Natural killer cell treated with Interleukin-12 subunit alpha and Interleukin-12 subunit beta and Interleukin-15 and Interleukin-18, amount 100 ng/mL, for 72 hours (primary cell): ENCODE measurements around the gene SKP1. TPM values are rescaled to one million over a fixed set of nuclear protein-coding genes. Genes with fewer than 3 reads are reported as not detected.

ENCODE experiments used
- ATAC-seq, 2 donors: fragments of 150-1000 bp; cut with Tn5 transposase in 1 of 2; sonication (Bioruptor Pico), chemical (Tn5 transposase) in 1 of 2; 2 replicates each; pipeline ENCODE4 v1.10.0; 2021
- DNase-seq: peaks from one replicate; pipeline ENCODE4 v3.0.0; 2022; ENCODE audit warnings: low spot score
- H3K27ac Mint-ChIP-seq, 2 donors: 1 replicate in 1 of 2; 2 replicates in 1 of 2; pipeline ENCODE4 v1.8.0; 2022; ENCODE audit warnings: mixed read lengths in 2 of 2, mild to moderate bottlenecking in 1 of 2, moderate library complexity in 1 of 2
- H3K27me3 Mint-ChIP-seq, 2 donors: 1 replicate in 1 of 2; 2 replicates in 1 of 2; pipeline ENCODE4 v1.8.0; 2022; ENCODE audit warnings: mixed read lengths in 2 of 2
- H3K36me3 Mint-ChIP-seq: one replicate; pipeline ENCODE4 v1.8.0; 2022; ENCODE audit warnings: mixed read lengths
- H3K4me1 Mint-ChIP-seq, 2 donors: 1 replicate in 1 of 2; 2 replicates in 1 of 2; pipeline ENCODE4 v1.8.0; 2022; ENCODE audit warnings: low read depth in 2 of 2, mixed read lengths in 2 of 2, mild to moderate bottlenecking in 1 of 2
- H3K4me3 Mint-ChIP-seq: one replicate; pipeline ENCODE4 v1.8.0; 2022; ENCODE audit warnings: mixed read lengths
- H3K9me3 Mint-ChIP-seq: 2 replicates; pipeline ENCODE4 v1.8.0; 2022; ENCODE audit warnings: mixed read lengths
- total RNA-seq, 2 donors: library from RNA; stranded (reverse); gene quantifications; one replicate each; pipeline ENCODE4 v1.2.3, GENCODE V29; 2022

Gene SKP1
- total RNA-seq, 2 donors from 2014 or later = 162 to 210 TPM

- no peaks in the 10 kb centered on the region for H3K9me3 Mint-ChIP-seq
- no peaks in the 10 kb centered on the region for H3K27me3 Mint-ChIP-seq
- no peaks in the 10 kb centered on the region for H3K36me3 Mint-ChIP-seq
- ATAC-seq = no peak
- no peak overlapping the region for H3K27ac Mint-ChIP-seq
- H3K4me3 Mint-ChIP-seq = no peak overlapping the region
- peaks cover 22 to 41% of the 10 kb centered on the region in 2 donors for H3K4me1 Mint-ChIP-seq
- no peak for DNase-seq
Measured at GRCh38 chr5:134124289-134125038, 52.3 kb downstream of the SKP1 start.

GRCh38 chr5:134123360-134123759 lies 53.4 kb downstream of the SKP1 start:
- no peaks in the 10 kb centered on the region for H3K9me3 Mint-ChIP-seq
- no peaks in the 10 kb centered on the region for H3K36me3 Mint-ChIP-seq
- no peak overlapping the region for H3K4me3 Mint-ChIP-seq
- no peak overlapping the region for H3K27ac Mint-ChIP-seq
- no peaks in the 10 kb centered on the region for H3K27me3 Mint-ChIP-seq
- no peak for ATAC-seq
- no peak for DNase-seq
- H3K4me1 Mint-ChIP-seq = peaks cover 16 to 43% of the 10 kb centered on the region in 2 donors

GRCh38 chr5:134122530-134122929 lies 54.2 kb downstream of the SKP1 start:
- no peaks in the 10 kb centered on the region for H3K27me3 Mint-ChIP-seq
- H3K9me3 Mint-ChIP-seq = no peaks in the 10 kb centered on the region
- no peaks in the 10 kb centered on the region for H3K36me3 Mint-ChIP-seq
- no peak for DNase-seq
- no peak overlapping the region for H3K27ac Mint-ChIP-seq
- H3K4me1 Mint-ChIP-seq = peaks cover 16 to 46% of the 10 kb centered on the region in 2 donors
- no peak overlapping the region for H3K4me3 Mint-ChIP-seq
- ATAC-seq = peak in 1 of 2 donors; percentile 37

- ATAC-seq (no peak), DNase-seq (no peak)
- H3K27ac Mint-ChIP-seq = no peak overlapping the region
- H3K4me1 Mint-ChIP-seq = peaks cover 16 to 43% of the 10 kb centered on the region in 2 donors
- no peaks in the 10 kb centered on the region for H3K36me3 Mint-ChIP-seq
- peaks cover 0 to 3% of the 10 kb centered on the region in 2 donors for H3K27me3 Mint-ChIP-seq
- no peaks in the 10 kb centered on the region for H3K9me3 Mint-ChIP-seq
- no peak overlapping the region for H3K4me3 Mint-ChIP-seq
Measured at GRCh38 chr5:134120386-134121138, 56.2 kb downstream of the SKP1 start.

- peaks cover 16 to 39% of the 10 kb centered on the region in 2 donors for H3K4me1 Mint-ChIP-seq
- peaks cover 0 to 3% of the 10 kb centered on the region in 2 donors for H3K27me3 Mint-ChIP-seq
- DNase-seq (no peak), ATAC-seq (no peak)
- H3K36me3 Mint-ChIP-seq = no peaks in the 10 kb centered on the region
- H3K4me3 Mint-ChIP-seq = no peak overlapping the region
- no peaks in the 10 kb centered on the region for H3K9me3 Mint-ChIP-seq
- H3K27ac Mint-ChIP-seq = no peak overlapping the region
Measured at GRCh38 chr5:134119720-134120119, 57.0 kb downstream of the SKP1 start.

- H3K36me3 Mint-ChIP-seq = no peaks in the 10 kb centered on the region
- ATAC-seq (no peak), DNase-seq (no peak)
- no peak overlapping the region for H3K4me3 Mint-ChIP-seq
- H3K27me3 Mint-ChIP-seq = peaks cover 0 to 3% of the 10 kb centered on the region in 2 donors
- H3K9me3 Mint-ChIP-seq = no peaks in the 10 kb centered on the region
- H3K27ac Mint-ChIP-seq = no peak overlapping the region
- peaks cover 18 to 43% of the 10 kb centered on the region in 2 donors for H3K4me1 Mint-ChIP-seq
Measured at GRCh38 chr5:134118212-134118835, 58.4 kb downstream of the SKP1 start.

- Mint-ChIP-seq H3K9me3 (no peaks in the 10 kb centered on the region), H3K36me3 (no peaks in the 10 kb centered on the region), H3K27me3 (peaks cover 0 to 6% of the 10 kb centered on the region in 2 donors), H3K27ac (no peak overlapping the region), H3K4me3 (peak overlapping the region; percentile 40), H3K4me1 (peaks cover 17 to 41% of the 10 kb centered on the region in 2 donors)
- DNase-seq (no peak), ATAC-seq (no peak)
Measured at GRCh38 chr5:134116789-134117761, 59.7 kb downstream of the SKP1 start.

GRCh38 chr5:134116286-134116685 lies 60.5 kb downstream of the SKP1 start:
- no peak for ATAC-seq
- Mint-ChIP-seq H3K4me3 (peak overlapping the region; percentile 60), H3K36me3 (no peaks in the 10 kb centered on the region), H3K9me3 (no peaks in the 10 kb centered on the region), H3K27me3 (peaks cover 0 to 12% of the 10 kb centered on the region in 2 donors), H3K27ac (no peak overlapping the region), H3K4me1 (peaks cover 18 to 45% of the 10 kb centered on the region in 2 donors)
- DNase-seq = no peak

- DNase-seq (no peak), ATAC-seq (no peak)
- no peaks in the 10 kb centered on the region for H3K36me3 Mint-ChIP-seq
- no peak overlapping the region for H3K27ac Mint-ChIP-seq
- no peaks in the 10 kb centered on the region for H3K9me3 Mint-ChIP-seq
- peak overlapping the region; percentile 60 for H3K4me3 Mint-ChIP-seq
- H3K27me3 Mint-ChIP-seq = peaks cover 0 to 12% of the 10 kb centered on the region in 2 donors
- H3K4me1 Mint-ChIP-seq = peaks cover 18 to 47% of the 10 kb centered on the region in 2 donors
Measured at GRCh38 chr5:134115806-134116175, 61.0 kb downstream of the SKP1 start.

GRCh38 chr5:134114886-134115805 lies 61.6 kb downstream of the SKP1 start:
- Mint-ChIP-seq H3K4me1 (peaks cover 18 to 47% of the 10 kb centered on the region in 2 donors), H3K27ac (no peak overlapping the region), H3K4me3 (peak overlapping the region; percentile 60), H3K36me3 (no peaks in the 10 kb centered on the region), H3K9me3 (no peaks in the 10 kb centered on the region), H3K27me3 (peaks cover 0 to 12% of the 10 kb centered on the region in 2 donors)
- no peak for DNase-seq
- ATAC-seq = no peak

GRCh38 chr5:134113902-134114875 lies 62.6 kb downstream of the SKP1 start, which contains the start of gene TCF7:
Gene TCF7, plus strand, starts transcription at chr5:134114681. Its CDS starts 226 bp downstream, at chr5:134114907.
- ATAC-seq (peak; percentile 84 to 90), DNase-seq (peak; percentile 72)
- H3K4me3 Mint-ChIP-seq = peak within 1 kb of the TSS; percentile 82
- peaks cover 18 to 41% of the 10 kb centered on the region in 2 donors for H3K4me1 Mint-ChIP-seq
- no peaks in the 10 kb centered on the region for H3K9me3 Mint-ChIP-seq
- peaks cover 0 to 12% of the 10 kb centered on the region in 2 donors for H3K27me3 Mint-ChIP-seq
- no peaks in the 10 kb centered on the region for H3K36me3 Mint-ChIP-seq
- H3K27ac Mint-ChIP-seq = peak within 1 kb of the TSS; percentile 39 to 78
